Muscle of back (tissue), 11 donors: ENCODE measurements around the gene EIF5. TPM values are rescaled to one million over a fixed set of nuclear protein-coding genes. Genes with fewer than 3 reads are reported as not detected.

Source experiments
- DNase-seq, 3 donors: peaks; one replicate each; pipeline versions ENCODE4 v3.0.0 to v3.0.0-alpha.2; 2013
- polyA plus RNA-seq, 10 donors: library from polyadenylated mRNA; unstranded; fragments of 120-200 nt; gene quantifications; one replicate each; pipeline ENCODE4 v1.2.1, GENCODE V29; 2013; ENCODE audit not compliant: insufficient read length in 10 of 10

Gene EIF5
- polyA plus RNA-seq, 10 donors, result 151 to 202 (median 184) TPM

DNA sequence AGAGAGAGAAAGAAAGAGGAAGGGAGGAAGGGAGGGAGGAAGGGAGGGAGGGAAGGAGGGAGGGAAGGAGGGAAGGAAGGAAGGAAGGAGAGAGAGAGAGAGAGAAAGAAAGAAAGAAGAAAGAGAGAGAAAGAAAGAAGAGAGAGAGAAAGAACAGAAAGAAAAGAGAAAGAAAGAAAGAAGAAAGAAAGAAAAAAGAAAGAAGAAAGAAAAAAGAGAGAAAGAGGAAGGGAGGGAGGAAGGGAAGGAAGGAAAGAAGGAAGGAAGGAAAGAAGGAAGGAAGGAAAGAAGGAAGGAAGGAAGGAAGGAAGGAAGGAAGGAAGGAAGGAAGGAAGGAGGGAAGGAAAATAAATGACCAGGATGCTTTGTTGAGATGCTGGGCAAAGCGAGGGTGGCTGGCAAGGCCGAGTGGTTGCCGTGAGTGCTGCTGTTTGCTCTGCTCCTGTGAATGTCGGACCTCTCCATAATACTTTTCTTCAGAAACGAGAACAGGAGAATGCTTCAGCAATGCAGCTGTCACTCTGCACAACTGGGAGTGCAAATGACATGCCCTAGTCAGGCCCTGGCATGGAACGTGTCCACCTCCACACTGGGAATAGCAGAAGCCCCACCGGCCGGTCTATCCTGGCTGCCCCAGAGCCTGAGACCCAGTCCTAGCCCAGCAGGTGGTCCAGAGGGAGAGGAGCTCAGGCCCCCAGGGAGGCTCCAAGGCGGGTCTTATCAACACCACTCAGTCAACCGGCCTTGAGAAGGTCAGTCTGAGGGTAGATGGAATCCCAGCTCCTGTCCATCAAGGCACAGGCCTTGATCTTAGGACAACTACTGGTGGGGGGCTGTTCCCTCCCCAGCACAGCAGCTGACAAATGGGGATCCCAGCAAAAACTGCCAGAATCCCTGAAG is 25.1 kb upstream of the EIF5 start:
- DNase-seq, result no peak

DNA sequence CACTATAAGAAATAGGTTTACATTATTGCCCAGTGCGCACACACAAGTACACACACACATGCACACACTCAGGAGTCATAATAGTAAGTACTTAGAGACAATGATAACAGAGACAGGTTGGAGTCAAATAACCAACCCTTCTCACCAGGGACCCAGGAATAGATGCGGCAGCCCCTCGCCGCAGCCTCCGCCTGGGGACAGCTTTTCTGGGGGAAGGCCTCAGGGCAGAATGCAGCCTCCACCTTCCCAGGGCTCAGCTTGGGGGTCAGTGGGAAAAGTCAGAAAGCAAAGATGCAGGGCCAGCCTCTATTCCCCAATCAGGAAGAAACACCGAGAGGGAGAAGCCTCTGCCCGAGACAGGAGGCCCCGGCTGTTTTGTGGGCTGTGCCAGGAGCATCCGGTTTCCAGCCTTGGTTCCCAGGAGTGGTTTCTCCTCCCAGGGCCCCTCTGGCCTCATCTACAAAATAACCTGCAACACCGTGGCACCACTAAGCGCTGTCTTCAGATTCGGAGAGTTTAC is 23.4 kb upstream of the EIF5 start:
- no peak for DNase-seq

DNA sequence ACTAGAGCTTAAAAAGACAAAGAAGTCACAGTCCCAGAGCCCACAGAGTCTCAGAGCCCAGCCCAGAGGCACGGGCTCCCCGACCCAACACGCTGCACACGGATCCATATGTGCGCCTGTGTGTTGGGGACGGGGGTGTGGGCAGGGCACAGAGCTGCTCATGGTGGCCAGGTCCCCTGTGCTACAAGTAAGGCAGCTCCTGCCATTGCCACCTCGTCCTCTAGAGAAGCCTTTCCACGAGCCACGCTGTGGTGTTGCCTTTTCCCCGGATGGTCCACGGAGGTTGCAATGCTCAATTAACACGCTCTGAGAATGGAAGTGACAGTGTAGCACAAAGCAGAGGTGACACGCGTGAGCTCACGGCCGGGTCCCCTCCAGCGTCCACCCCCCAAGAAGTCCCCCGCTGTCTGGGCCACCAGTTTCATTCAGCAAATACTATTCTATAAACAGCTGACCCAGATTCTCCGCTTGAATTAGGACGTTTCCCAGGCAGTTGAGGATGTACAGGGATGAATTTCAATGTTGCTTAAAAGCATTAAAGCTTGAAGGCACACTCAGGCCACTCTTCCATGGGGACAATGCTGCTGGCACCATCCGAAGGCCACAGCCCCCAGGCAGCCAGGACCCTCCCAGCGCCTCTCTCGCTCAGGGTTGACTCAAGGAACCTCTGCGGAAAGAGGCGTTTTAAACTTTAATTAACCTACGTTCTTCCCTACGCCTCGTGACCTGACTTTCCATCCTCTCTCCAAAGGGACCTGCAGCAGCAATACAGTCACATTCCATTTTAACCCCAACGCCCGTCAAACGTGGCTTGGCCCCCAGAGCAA is 22.7 kb upstream of the EIF5 start:
- DNase-seq, result no peak

DNA sequence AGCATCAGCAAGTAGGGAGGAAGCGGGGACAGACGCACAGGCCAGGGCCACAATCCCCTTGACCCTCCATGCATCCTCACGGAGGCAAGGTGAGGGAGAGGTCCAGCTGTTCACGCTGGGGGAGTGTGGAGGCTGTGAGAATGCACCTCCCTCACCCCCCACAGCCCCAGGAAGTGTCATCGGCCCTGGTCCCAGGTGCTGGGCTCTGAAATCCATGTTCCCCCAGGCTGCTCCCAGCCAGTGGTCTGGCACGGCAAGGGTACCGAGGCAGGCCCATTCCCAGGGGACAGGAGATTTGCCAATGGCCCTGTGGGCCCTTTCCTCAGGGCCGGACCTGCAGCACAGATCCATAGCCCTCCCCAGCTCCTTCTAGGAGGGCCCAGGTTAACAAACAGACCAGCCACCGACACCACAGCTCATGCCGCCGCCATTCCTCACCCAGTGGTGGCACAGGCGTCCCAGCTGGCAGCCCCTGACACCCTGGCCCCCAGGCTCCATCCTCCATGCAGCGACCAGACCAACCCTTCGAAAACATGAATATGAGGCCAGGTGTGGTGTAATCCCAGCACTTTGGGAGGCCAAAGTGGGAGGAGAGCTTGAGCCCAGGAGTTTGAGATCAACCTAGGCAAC is 21.9 kb upstream of the EIF5 start:
- no peak for DNase-seq

DNA sequence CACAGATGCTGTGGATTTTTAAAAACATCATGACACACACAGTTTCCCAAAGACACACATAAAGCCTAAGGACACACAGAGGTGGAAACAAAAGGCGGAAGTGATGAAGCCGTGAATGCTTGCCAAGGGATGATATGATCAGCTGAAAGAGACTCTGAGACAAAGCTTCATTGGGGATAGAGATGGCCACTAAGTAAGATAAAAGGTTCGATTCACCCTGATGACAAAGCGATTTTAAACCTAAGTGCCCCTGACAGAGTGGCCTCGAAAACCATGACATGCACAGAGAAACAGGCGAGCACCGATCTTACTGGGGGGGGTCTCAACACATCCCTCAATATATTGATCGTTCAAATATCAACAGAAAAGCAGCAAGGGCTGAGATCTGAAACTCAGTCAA is 20.3 kb upstream of the EIF5 start:
- no peak for DNase-seq

DNA sequence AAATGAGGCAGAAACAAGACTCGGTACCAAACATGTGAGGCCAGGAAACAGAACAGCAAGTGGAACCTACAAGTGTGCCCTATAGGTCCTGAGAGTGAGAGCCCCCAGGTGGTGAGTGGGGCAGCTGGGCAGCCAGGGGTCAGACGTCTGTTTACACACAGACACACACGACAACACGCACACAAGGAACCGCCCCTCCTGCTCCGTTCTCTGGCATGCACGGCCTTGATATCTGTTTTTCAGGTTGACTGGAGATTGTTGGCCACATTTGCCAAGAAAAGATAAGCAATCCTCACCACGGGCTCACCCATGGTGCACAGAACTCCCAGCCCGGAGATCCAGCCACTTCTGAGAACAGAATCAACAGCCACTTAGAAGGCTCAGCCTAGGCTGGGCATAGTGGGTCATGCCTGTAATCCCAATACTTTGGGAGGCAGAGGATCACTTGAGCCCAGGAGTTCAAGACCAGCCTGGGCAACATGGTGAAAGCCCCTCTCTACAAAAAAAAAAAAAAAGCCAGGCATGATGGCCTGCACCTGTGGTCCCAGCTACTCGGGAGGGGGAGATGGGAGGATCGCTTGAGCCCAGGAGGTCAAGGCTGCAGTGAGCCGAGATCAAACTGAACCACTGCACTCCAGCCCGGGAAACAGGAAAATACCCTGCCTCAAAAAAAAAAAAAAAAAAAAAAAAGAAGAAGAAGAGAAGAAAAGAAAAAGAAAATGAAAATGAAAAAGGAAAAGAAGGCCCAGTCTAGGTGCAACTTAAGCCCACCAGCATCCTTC is 19.4 kb upstream of the EIF5 start:
- DNase-seq, result no peak

DNA sequence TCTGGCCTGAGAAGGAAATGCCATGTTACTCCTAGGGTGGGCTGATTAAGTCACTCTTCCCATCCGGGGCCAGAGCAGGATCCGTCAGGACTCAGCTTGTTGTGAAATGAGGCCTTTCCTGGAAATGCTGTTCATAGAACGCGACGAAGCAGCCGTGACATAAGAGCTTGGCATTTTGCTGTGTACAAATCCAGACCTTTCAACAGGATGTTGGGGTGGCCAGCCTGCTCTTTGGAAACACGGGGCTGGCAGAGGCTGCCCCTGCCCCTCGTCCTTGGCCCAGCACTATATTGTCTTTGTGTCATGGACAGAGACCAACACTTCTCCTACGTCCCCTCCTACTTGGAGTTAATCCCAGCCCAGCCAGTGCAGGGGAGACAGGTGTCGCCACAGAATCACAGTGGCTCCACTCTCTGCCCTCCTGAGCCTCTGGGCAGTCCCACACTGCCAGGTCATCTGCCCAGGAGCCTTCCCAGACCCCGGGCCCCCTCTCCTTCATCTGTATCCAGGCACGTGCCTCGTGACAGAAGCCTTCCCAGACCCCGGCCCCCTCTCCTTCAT is 18.6 kb upstream of the EIF5 start:
- peak in 2 of 3 donors; percentile 20 to 30 for DNase-seq

DNA sequence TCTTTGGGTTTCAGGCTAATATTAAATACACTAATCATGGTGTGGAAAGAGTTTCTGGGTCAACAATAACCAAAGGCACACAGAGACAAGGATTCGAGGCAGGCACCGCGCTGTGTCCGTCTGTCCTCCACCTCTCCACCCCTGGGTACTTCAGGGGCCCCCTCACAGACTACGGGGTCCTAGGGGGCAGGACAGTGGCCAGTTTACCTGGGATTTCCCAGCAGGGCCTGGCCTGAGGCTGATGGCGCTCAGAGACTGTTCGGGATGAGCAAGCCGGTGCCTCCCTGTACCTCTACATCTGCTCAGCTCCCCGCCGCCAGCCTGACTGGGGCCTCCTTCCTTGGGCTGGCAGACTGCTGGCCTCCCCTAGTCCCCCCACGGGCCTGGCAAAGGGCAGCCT is 18.1 kb upstream of the EIF5 start:
- DNase-seq, result no peak

DNA sequence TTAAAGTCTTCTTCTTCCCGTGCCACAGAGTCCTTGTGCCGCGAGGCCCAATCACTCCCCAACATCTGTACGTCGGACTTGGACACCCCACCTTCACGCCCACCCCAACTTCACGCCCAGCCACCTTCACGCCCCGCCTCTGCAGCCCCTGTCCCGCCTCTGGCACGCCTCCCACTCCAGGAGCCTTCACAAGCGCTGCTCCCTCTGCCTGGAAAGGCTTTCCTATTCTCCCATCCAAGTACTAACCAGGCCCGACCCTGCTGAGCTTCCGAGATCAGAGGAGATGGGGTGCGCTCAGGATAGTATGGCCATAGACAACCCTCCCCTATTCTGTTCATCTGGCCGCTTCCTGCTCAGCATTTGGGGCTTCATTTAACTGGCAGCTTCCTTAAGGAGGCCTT is 17.3 kb upstream of the EIF5 start:
- DNase-seq, result no peak

DNA sequence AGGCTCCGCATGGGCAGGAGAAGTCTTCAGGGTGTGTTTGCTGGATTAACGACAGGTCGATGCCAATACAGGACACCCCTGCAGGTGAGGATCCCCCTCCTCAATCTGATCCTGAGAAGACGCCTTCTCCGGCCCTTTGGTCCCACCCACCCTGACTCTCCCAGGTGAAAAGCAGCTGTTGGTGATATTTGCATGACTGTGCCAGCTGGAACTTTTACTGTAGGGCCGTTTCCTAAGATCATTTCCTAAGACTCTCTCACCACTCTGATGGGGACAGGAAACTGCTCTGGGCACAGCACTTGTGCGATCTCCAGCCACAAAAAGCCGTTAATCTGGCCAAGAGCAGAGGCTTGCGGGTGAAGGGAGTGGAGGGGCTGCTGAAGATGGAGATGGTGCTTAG is 16.8 kb upstream of the EIF5 start:
- DNase-seq, result no peak

DNA sequence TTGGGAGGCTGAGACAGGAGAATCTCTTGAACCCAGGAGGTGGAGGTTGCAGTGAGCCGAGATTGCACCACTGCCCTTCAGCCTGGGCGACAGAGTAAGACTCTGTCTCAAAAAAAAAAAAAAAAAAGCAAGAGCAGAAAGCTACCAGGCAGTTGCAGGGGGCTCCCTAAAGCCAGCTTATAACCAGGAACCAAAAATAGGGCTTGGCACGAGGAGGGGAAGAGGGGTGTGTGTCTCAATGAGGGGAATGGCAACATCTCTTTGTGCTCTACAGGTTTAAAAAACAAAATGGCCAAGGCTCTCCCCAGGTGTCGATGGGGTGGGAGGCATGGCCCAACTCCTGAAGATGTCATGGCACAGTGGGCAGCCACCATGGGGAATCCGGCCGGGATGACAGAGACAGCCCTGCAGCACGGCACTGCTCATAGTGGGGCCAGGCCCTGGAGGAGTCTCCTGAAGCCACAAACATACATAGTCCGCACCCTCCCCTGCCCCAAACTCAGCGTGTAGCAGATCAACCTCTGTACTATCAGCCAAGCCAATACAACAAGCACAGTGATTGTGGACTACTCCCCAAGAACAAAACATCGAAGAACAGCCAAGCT is 16.0 kb upstream of the EIF5 start:
- DNase-seq, result no peak

DNA sequence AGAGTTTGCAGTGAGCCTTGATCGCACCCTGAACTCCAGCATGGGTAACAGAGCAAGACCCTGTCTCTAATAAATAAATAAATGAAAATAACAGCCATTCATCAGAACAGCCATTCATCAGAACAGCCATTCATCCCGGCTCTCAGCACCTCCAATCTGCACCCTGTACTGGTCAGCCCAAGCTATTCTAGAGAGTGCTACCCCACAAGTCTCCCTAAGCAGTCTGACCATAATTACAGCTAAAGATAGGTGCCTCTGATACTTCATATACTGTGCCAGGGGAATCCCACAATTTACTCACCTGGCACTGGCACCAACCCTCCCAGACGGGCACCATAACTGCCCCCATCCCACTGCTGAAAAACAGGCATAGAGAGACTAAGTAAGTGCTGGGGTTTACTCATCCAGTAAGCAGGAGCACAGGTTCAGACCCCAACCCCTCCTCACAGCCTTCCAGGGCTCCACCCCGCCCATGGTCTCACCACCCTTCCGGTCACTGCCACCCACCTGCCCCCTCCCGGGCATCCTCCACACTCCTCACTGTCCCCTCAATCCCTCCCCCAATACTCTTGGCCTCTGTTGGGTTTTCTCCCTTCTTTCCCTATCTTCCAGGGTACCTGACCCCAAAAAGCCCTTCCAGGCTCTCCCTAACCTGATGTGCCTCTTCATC is 15.2 kb upstream of the EIF5 start:
- no peak for DNase-seq

DNA sequence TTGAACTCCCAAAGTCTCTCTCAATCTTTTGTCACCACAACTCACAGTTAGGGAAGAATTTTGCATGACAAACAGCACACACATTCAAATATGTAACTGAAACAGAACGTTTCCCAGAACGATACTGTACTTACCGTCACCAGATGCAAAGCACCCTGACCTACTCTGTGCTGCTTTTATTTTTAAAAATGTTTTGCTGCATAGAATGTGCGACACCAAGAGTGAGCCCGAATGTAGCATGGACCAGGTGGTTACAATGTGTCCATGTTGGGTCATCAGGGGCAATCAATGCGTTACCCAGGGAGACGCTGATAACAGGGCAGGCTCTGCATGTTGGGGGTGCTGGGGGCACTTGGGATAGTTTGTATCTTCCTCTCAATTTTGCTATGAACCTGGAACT is 14.6 kb upstream of the EIF5 start:
- no peak for DNase-seq

DNA sequence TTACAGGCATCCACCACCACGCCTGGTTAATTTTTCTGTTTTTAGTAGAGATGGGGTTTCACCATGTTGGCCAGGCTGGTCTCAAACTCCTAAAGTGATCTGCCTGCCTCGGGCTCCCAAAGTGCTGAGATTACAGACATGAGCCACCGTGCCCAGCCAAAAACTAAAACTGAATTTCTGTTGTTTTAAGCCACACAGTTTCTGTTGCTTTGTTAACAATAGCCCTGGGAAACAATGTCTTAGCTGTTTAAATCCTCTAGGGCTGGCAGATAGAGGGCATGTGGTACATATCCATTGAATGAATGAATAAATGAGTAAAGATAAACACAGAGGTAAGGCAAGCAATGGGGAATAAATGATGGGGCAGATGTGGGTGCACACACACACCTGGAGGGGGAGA is 8.0 kb upstream of the EIF5 start:
- DNase-seq, result no peak

DNA sequence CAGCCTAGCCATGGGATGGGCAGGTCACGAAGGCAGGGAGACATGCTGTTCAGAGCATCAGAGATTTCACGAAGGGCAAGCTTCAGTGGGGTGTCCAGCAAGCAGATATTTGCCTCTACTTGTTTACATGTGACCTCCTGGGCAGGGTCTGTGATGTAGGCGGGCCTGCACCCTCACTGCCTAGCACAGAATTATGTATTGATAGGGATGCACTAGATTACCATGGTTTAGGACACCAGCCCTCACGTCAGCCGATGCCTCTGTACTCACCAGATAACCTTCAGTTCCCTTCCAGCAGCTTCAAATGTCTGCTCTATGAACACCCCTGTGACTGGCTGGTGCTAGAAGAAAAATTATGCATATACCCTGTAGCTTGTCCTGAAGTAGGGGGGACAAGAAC is 5.1 kb upstream of the EIF5 start:
- no peak for DNase-seq

DNA sequence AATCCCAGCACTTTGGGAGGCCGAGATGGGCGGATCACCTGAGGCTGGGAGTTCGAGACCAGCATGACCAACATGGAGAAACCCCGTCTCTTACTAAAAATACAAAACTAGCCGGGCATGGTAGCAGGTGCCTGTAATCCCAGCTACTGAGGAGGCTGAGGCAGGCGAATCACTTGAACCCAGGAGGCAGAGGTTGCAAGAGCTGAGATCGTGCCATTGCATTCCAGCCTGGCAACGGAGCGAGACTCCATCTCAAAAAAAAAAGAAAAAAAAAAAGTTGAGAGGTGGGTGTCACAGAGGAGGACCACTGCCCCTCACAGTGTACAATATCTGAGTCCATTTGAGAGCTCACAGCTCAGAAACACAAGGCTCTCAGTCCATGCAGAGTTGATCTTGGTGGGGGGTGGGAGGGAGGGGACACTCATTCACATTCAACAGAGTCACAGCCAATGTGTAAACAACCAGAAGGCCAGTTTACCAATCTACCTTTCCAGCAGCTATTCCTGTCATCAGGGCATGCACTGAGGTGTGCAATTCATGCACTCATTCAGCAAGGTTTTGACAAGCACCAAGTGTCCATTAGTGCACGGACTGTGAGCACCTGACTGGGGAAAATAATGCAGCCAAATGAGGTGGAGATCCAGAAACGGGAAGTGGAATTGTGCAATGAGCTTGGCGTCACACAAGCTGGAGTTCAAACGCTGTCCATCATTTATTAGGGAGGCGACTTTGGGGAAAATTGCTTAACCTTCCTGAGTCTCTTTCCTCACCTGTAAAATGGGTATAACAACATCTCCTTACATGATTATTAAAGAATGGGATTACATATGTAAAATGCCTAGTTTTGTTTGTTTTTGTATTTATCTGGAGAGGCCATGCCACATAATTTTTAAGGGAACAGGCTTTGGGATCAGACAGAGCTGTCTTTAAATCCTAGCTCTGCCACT is 4.4 kb upstream of the EIF5 start:
- peak in 2 of 3 donors; percentile 25 to 47 for DNase-seq

DNA sequence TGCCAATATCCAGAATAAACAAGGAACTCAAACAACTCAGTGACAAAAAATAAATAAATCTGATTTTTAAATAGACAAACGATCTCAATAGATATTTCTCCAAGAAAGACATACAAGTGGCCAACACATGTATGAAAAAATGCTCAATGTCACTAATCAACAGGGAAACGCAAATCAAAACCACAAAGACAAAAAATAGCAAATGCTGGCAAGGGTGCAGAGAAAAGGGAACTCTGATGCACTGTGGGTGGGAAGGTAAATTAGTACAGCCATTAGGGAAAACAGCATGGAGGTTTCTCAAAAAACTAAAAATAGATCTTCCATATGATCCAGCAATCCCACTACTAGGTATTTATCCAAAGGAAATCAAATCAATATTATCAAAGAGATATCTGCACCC is 3.5 kb upstream of the EIF5 start:
- no peak for DNase-seq

DNA sequence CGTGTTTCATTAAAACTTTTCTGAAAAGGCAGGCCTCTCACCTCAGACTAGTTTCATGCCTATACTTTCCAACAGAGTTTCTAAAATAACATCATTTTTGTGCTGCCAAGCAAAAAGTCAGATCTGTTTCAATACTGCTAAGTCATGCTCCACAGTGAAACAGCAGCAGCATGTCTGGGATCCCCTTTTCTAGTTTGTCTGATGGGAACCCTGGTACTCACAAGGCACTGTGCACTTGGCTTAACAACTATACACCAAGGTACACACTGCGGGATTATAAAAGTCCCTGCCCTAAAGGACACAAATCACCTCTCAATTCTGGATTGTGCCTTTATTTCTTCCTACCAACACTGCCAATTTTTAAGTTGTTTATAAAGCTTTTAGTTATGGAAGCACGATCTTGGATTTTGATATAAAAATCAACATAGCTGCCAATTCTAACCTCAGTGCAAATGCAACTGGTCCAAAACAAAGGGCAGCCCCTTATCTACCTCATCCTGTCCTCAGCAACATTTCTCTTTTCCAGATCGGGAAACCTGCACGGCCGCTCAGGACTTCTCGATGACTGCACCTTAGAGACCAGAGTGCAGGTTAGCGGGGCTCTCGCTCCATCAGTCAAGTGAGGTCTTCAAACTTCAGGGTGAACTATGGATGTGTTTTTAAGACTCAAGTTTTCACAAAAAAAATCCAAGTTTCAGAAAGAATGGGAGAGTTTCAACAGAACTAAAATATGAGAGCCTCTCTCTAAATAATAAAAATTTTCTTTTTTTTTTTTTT is 1.7 kb upstream of the EIF5 start:
- DNase-seq, result no peak
